ENCODE measurements around the gene PCBP3. TPM values are rescaled to one million over a fixed set of nuclear protein-coding genes. Genes with fewer than 3 reads are reported as not detected.

Gene PCBP3
- total and polyA plus RNA-seq, 4 donors, result 0.36 to 1.6 (median 0.42) TPM

DNA sequence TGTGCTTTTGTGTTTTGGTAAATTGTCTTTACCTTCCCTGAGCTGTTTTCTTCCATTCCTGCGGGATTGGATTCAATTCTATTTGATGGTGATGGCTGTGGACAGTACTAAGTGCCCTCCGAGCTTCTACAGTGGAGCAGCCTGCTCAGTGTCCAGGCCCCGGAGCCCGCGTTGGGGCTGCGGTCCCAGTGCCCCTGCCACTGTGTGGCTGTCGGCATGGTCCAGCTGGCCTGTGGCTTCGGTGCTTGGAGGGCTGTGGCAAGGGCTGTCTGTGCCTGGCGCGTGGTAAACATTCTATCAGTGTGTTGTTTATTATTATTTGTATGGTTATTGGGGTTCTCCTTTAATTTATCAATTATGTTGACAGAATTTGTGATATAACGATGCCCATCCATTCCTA, 228.9 kb downstream of the PCBP3 start:
- Histone ChIP-seq H3K36me3 (ENCODE audit: control insufficient read depth in 4 of 4, insufficient read depth in 3 of 4, low read depth in 1 of 4, low read length in 3 of 4) (no peaks in the 10 kb centered on the region), H3K27me3 (ENCODE audit: control insufficient read depth in 4 of 4, insufficient read depth in 4 of 4, low read length in 3 of 4) (no peaks in the 10 kb centered on the region), H3K27ac (ENCODE audit: low read depth in 1 of 2, low read length in 2 of 2) (no peak overlapping the region), H3K9me3 (ENCODE audit: control insufficient read depth in 4 of 4, low read length in 3 of 4) (peaks cover 0 to 1% (median 0%) of the 10 kb centered on the region in 4 donors), H3K4me1 (ENCODE audit: control insufficient read depth in 4 of 4, insufficient read depth in 4 of 4, low read length in 3 of 4) (no peaks in the 10 kb centered on the region), H3K4me3 (ENCODE audit: low read depth in 1 of 3, low read length in 3 of 3) (no peak overlapping the region), H3K9ac (ENCODE audit: low read depth in 1 of 2, low read length in 2 of 2) (no peak overlapping the region)
- TF ChIP-seq EGR1 (IDR thresholded peaks at IDR 0.05; ENCODE audit: low read depth in 2 of 2) (no peak), FOXA1 (IDR thresholded peaks at IDR 0.05) (no peak), RXRA (IDR thresholded peaks at IDR 0.05) (no peak), RAD21 (IDR thresholded peaks at IDR 0.05) (no peak), HNF4A (conservative IDR thresholded peaks at IDR 0.05) (no peak), YY1 (IDR thresholded peaks at IDR 0.05) (no peak), HNF4G (IDR thresholded peaks at IDR 0.05) (no peak), FOXA2 (IDR thresholded peaks at IDR 0.05) (no peak), TAF1 (conservative IDR thresholded peaks at IDR 0.05) (no peak), GABPA (IDR thresholded peaks at IDR 0.05 in 1 of 2, conservative IDR thresholded peaks at IDR 0.05 in 1 of 2) (no peak), JUND (IDR thresholded peaks at IDR 0.05) (no peak), SP1 (IDR thresholded peaks at IDR 0.05) (no peak), NR2F2 (IDR thresholded peaks at IDR 0.05) (no peak)
- TF ChIP-seq, protein P1, sequence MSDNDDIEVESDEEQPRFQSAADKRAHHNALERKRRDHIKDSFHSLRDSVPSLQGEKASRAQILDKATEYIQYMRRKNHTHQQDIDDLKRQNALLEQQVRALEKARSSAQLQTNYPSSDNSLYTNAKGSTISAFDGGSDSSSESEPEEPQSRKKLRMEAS (IDR thresholded peaks at IDR 0.05), result no peak
- TF ChIP-seq, protein P2, sequence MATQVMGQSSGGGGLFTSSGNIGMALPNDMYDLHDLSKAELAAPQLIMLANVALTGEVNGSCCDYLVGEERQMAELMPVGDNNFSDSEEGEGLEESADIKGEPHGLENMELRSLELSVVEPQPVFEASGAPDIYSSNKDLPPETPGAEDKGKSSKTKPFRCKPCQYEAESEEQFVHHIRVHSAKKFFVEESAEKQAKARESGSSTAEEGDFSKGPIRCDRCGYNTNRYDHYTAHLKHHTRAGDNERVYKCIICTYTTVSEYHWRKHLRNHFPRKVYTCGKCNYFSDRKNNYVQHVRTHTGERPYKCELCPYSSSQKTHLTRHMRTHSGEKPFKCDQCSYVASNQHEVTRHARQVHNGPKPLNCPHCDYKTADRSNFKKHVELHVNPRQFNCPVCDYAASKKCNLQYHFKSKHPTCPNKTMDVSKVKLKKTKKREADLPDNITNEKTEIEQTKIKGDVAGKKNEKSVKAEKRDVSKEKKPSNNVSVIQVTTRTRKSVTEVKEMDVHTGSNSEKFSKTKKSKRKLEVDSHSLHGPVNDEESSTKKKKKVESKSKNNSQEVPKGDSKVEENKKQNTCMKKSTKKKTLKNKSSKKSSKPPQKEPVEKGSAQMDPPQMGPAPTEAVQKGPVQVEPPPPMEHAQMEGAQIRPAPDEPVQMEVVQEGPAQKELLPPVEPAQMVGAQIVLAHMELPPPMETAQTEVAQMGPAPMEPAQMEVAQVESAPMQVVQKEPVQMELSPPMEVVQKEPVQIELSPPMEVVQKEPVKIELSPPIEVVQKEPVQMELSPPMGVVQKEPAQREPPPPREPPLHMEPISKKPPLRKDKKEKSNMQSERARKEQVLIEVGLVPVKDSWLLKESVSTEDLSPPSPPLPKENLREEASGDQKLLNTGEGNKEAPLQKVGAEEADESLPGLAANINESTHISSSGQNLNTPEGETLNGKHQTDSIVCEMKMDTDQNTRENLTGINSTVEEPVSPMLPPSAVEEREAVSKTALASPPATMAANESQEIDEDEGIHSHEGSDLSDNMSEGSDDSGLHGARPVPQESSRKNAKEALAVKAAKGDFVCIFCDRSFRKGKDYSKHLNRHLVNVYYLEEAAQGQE (IDR thresholded peaks at IDR 0.05), result no peak
- TF ChIP-seq, protein P3, sequence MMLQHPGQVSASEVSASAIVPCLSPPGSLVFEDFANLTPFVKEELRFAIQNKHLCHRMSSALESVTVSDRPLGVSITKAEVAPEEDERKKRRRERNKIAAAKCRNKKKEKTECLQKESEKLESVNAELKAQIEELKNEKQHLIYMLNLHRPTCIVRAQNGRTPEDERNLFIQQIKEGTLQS (IDR thresholded peaks at IDR 0.05), result no peak
- TF ChIP-seq, protein P4, sequence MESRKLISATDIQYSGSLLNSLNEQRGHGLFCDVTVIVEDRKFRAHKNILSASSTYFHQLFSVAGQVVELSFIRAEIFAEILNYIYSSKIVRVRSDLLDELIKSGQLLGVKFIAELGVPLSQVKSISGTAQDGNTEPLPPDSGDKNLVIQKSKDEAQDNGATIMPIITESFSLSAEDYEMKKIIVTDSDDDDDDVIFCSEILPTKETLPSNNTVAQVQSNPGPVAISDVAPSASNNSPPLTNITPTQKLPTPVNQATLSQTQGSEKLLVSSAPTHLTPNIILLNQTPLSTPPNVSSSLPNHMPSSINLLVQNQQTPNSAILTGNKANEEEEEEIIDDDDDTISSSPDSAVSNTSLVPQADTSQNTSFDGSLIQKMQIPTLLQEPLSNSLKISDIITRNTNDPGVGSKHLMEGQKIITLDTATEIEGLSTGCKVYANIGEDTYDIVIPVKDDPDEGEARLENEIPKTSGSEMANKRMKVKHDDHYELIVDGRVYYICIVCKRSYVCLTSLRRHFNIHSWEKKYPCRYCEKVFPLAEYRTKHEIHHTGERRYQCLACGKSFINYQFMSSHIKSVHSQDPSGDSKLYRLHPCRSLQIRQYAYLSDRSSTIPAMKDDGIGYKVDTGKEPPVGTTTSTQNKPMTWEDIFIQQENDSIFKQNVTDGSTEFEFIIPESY (IDR thresholded peaks at IDR 0.05), result no peak
- TF ChIP-seq, protein P5, sequence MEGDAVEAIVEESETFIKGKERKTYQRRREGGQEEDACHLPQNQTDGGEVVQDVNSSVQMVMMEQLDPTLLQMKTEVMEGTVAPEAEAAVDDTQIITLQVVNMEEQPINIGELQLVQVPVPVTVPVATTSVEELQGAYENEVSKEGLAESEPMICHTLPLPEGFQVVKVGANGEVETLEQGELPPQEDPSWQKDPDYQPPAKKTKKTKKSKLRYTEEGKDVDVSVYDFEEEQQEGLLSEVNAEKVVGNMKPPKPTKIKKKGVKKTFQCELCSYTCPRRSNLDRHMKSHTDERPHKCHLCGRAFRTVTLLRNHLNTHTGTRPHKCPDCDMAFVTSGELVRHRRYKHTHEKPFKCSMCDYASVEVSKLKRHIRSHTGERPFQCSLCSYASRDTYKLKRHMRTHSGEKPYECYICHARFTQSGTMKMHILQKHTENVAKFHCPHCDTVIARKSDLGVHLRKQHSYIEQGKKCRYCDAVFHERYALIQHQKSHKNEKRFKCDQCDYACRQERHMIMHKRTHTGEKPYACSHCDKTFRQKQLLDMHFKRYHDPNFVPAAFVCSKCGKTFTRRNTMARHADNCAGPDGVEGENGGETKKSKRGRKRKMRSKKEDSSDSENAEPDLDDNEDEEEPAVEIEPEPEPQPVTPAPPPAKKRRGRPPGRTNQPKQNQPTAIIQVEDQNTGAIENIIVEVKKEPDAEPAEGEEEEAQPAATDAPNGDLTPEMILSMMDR (IDR thresholded peaks at IDR 0.05; ENCODE audit: low read depth, low read length, missing input control), result no peak
- 91% methylated on average over 11 of the region's 11 CpGs for WGBS
- DNase-seq (ENCODE audit: low spot score), result no peak
